Endothelial cell of umbilical vein (primary cell): Measurements from ENCODE around the gene CST9L. TPM values are rescaled to one million over a fixed set of nuclear protein-coding genes. Genes with fewer than 3 reads are reported as not detected.

Experiments used
- BruUV-seq: library from RNA; stranded (reverse); fragments of 400-500 nt; replicated peaks from 2 replicates; lab custom pipeline; 2021; lab: Mats Ljungman, UMichigan
- CTCF ChIA-PET: fragments of 300-600, 350-600 bp; sonication (Branson Sonifier 250); formaldehyde crosslinking; loops from one replicate; lab custom pipeline; 2021; ENCODE audit warnings: antibody characterized with exemption, inconsistent platforms; lab: Charles Lee
- POLR2A ChIA-PET: fragments of 300-600, 350-600 bp; sonication (Branson Sonifier 250); formaldehyde crosslinking; loops from one replicate; lab custom pipeline; 2021; ENCODE audit warnings: antibody characterized with exemption, inconsistent platforms; lab: Charles Lee
- DNase-seq: peaks from one replicate; pipeline ENCODE4 v3.0.0-alpha.2; 2011; ENCODE audit warnings: low read depth, low spot score
- FAIRE-seq: peaks from 2 replicates; lab custom pipeline; 2011; peaks lifted over from hg19 to GRCh38; lab: Jason Lieb, UNC
- H2AFZ ChIP-seq: 2 replicates; pipeline ENCODE4 v1.6.0; 2012; ENCODE audit warnings: low read depth, low read length, control low read depth, inconsistent platforms
- H3K27ac ChIP-seq: 2 replicates; pipeline ENCODE4 v1.5.1; 2011; ENCODE audit warnings: low read depth, mild to moderate bottlenecking, control low read depth, low read length, moderate library complexity; ENCODE audit not compliant: insufficient read depth
- H3K27me3 ChIP-seq, 2 experiments: 2 replicates each; pipeline versions ENCODE4 v1.6.0 to v1.6.1; 2011; ENCODE audit warnings: low read length in 2 of 2, mixed read lengths in 1 of 2; ENCODE audit not compliant: control insufficient read depth in 2 of 2, insufficient read depth in 2 of 2
- H3K36me3 ChIP-seq, 2 experiments: 2 replicates in 1 of 2; 3 replicates in 1 of 2; pipeline ENCODE4 v1.5.1; 2011; ENCODE audit warnings: low read length in 2 of 2, mild to moderate bottlenecking in 1 of 2, moderate library complexity in 1 of 2; ENCODE audit not compliant: control insufficient read depth in 2 of 2, insufficient read depth in 2 of 2; ENCODE audit errors: extremely low read depth in 1 of 2
- H3K4me1 ChIP-seq: 3 replicates; pipeline ENCODE4 v1.5.1; 2011; ENCODE audit warnings: mild to moderate bottlenecking, low read length; ENCODE audit not compliant: control insufficient read depth, insufficient read depth; ENCODE audit errors: extremely low read depth
- H3K4me2 ChIP-seq: 2 replicates; pipeline ENCODE4 v1.6.1; 2011; ENCODE audit warnings: low read length, control low read depth, mixed read lengths; ENCODE audit not compliant: insufficient read depth
- H3K4me3 ChIP-seq, 3 experiments: fragments of 200-600 bp in 1 of 3; sonication (generic), shearing (Covaris generic) in 1 of 3; replicated peaks in 1 of 3; 2 replicates each; pipeline ENCODE4 v1.5.1; 2011 to 2016; ENCODE audit warnings: control low read depth in 3 of 3, low read length in 3 of 3, mild to moderate bottlenecking in 2 of 3, inconsistent platforms in 1 of 3, low read depth in 1 of 3, moderate library complexity in 1 of 3; ENCODE audit not compliant: insufficient read depth in 1 of 3
- H3K79me2 ChIP-seq: 2 replicates; pipeline ENCODE4 v1.6.0; 2012; ENCODE audit warnings: low read length, inconsistent platforms; ENCODE audit not compliant: control insufficient read depth, insufficient read depth
- H3K9ac ChIP-seq: replicated peaks from 2 replicates; pipeline ENCODE3; 2011; ENCODE audit warnings: low read length, control low read depth; ENCODE audit not compliant: insufficient read depth; ENCODE audit errors: extremely low read depth
- H3K9me1 ChIP-seq: replicated peaks from 3 replicates; pipeline ENCODE4 v1.6.0; 2011; ENCODE audit warnings: mild to moderate bottlenecking, low read length; ENCODE audit not compliant: control insufficient read depth, insufficient read depth; ENCODE audit errors: extremely low read depth
- H3K9me3 ChIP-seq: replicated peaks from 2 replicates; pipeline ENCODE4 v1.5.1; 2012; ENCODE audit warnings: low read length, inconsistent platforms; ENCODE audit not compliant: control insufficient read depth, insufficient read depth
- H4K20me1 ChIP-seq: replicated peaks from 2 replicates; pipeline ENCODE3; 2011; ENCODE audit warnings: mild to moderate bottlenecking, low read length; ENCODE audit not compliant: control insufficient read depth, insufficient read depth; ENCODE audit errors: extremely low read depth
- CTCF ChIP-seq, 2 donors: IDR thresholded peaks; 1 replicate in 1 of 2; 2 replicates in 1 of 2; pipeline ENCODE4 v1.5.1; 2011; ENCODE audit warnings: low read length in 2 of 2, mild to moderate bottlenecking in 2 of 2, moderate library complexity in 2 of 2, control low read depth in 1 of 2, inconsistent platforms in 1 of 2, low read depth in 1 of 2; ENCODE audit not compliant: insufficient read depth in 1 of 2; ENCODE audit errors: extremely low read depth in 1 of 2
- EZH2 ChIP-seq: IDR thresholded peaks from 2 replicates; pipeline ENCODE4 v1.6.1; 2012; ENCODE audit warnings: borderline replicate concordance, low read depth, mild to moderate bottlenecking, moderate library complexity, low read length, inconsistent platforms; ENCODE audit not compliant: severe bottlenecking
- FOS ChIP-seq: IDR thresholded peaks from 2 replicates; pipeline ENCODE4 v1.6.1; 2011; ENCODE audit warnings: mild to moderate bottlenecking, low read length, moderate library complexity, borderline replicate concordance; ENCODE audit not compliant: insufficient read depth
- GATA2 ChIP-seq: IDR thresholded peaks from 2 replicates; pipeline ENCODE4 v1.7.0; 2011; ENCODE audit warnings: low read depth, mild to moderate bottlenecking, moderate library complexity, mixed read lengths, low read length; ENCODE audit not compliant: insufficient read length, insufficient read depth
- JUN ChIP-seq: IDR thresholded peaks from 2 replicates; pipeline ENCODE4 v1.6.1; 2011; ENCODE audit warnings: borderline replicate concordance, low read depth; ENCODE audit not compliant: insufficient read length, insufficient read depth
- MAX ChIP-seq: IDR thresholded peaks from 2 replicates; pipeline ENCODE4 v1.6.1; 2011; ENCODE audit not compliant: insufficient read depth, insufficient read length
- MYC ChIP-seq: IDR thresholded peaks from one replicate; pipeline ENCODE4 v1.6.1; 2011; ENCODE audit warnings: mild to moderate bottlenecking, low read depth, low read length
- POLR2A ChIP-seq: IDR thresholded peaks from 2 replicates; pipeline ENCODE4 v1.6.1; 2012; ENCODE audit warnings: low read depth, mild to moderate bottlenecking, control low read depth, low read length
- POLR2AphosphoS5 ChIP-seq: IDR thresholded peaks from 2 replicates; pipeline ENCODE4 v1.6.1; 2012; ENCODE audit warnings: low read depth, mild to moderate bottlenecking, control low read depth, low read length, moderate library complexity; ENCODE audit not compliant: insufficient read depth
- dilution Hi-C: fragments of 300-500 bp; cut with MboI; formaldehyde crosslinking; loops from one replicate; pipeline ENCODE4 v1.15.0; 2019; ENCODE audit warnings: low sequenced_read_pairs; ENCODE audit not compliant: extremely low pct_ligation_motif_present
- intact Hi-C: fragments of 100-400 bp; cut with micrococcal nuclease; formaldehyde crosslinking; loops from one replicate; pipeline ENCODE4 v1.10.0; 2022
- polyA plus RNA-seq, 4 experiments: library from polyadenylated mRNA; depleted of rRNA in 3 of 4; stranded (reverse) in 3 of 4; unstranded in 1 of 4; fragments of >200 nt; gene quantifications; 2 replicates each; pipeline versions ENCODE4 v1.2.1 to v1.2.3, GENCODE V29; 2011 to 2012; ENCODE audit warnings: missing spikeins in 1 of 4
- total RNA-seq: library from RNA; stranded (reverse); gene quantifications from 2 replicates; pipeline ENCODE4 v1.2.3, GENCODE V29; 2021

The CST9L gene
- total and polyA plus RNA-seq, 2 donors (not counting 3 experiments of a cell fraction or from before 2014, with no cell fraction given) = not detected

GRCh38 chr20:23613676-23614075 lies 45.4 kb upstream of the CST9L start:
- no peaks in the 10 kb centered on the region for H3K79me2 ChIP-seq
- POLR2A ChIA-PET = no interaction called here
- no peak for FAIRE-seq
- no peak for DNase-seq
- no peak for TF ChIP-seq JUN
- TF ChIP-seq POLR2AphosphoS5 = no peak
- TF ChIP-seq MAX = no peak
- TF ChIP-seq CTCF (IDR thresholded peaks at IDR 0.05; ENCODE audit: extremely low read depth in 1 of 2, insufficient read depth in 1 of 2, low read depth in 1 of 2, low read length in 2 of 2) = no peak
- TF ChIP-seq POLR2A = no peak
- TF ChIP-seq FOS = no peak
- TF ChIP-seq EZH2 = no peak
- no peak for TF ChIP-seq GATA2
- no peak for TF ChIP-seq MYC
- no peaks in the 10 kb centered on the region for H3K9me3 ChIP-seq
- no peaks in the 10 kb centered on the region for H3K36me3 ChIP-seq
- no peak overlapping the region for H3K4me3 ChIP-seq
- no peaks in the 10 kb centered on the region for H3K9me1 ChIP-seq
- no peak overlapping the region for H3K9ac ChIP-seq
- CTCF ChIA-PET = no interaction called here
- intact Hi-C loops (no loop called here), dilution Hi-C loops (no loop called here)
- H3K27ac ChIP-seq = no peak overlapping the region
- H4K20me1 ChIP-seq = no peaks in the 10 kb centered on the region
- no peak overlapping the region for H2AFZ ChIP-seq
- no peak overlapping the region for H3K4me2 ChIP-seq
- H3K4me1 ChIP-seq = no peaks in the 10 kb centered on the region
- peaks cover 2 to 8% of the 10 kb centered on the region in 2 experiments for H3K27me3 ChIP-seq
- BruUV-seq = no TSS peak
